Gastroesophageal sphincter (tissue), 4 donors: ENCODE results near the gene PTAFR. TPM values are rescaled to one million over a fixed set of nuclear protein-coding genes. Genes with fewer than 3 reads are reported as not detected.

Source experiments
- ATAC-seq: fragments of 150-250 bp; one replicate; pipeline ENCODE4 v1.9.1; 2016; ENCODE audit warnings: mild to moderate bottlenecking, moderate library complexity
- H3K27ac ChIP-seq, 4 donors: fragments of 200-600 bp; sonication (generic) in 3 of 4; 1 replicate in 3 of 4; 2 replicates in 1 of 4; pipeline ENCODE4 v1.5.1; 2016 to 2019
- H3K27me3 ChIP-seq: fragments of 200-600 bp; sonication (generic); one replicate; pipeline ENCODE4 v1.5.1; 2019
- H3K36me3 ChIP-seq, 2 donors: fragments of 200-600 bp; sonication (generic); one replicate each; pipeline ENCODE4 v1.5.1; 2019; ENCODE audit warnings: control low read depth in 1 of 2
- H3K4me1 ChIP-seq, 3 donors: fragments of 200-600 bp; sonication (generic); 1 replicate in 2 of 3; 2 replicates in 1 of 3; pipeline ENCODE4 v1.5.1; 2016 to 2019; ENCODE audit warnings: control low read depth in 2 of 3
- H3K4me3 ChIP-seq, 2 donors: fragments of 200-600 bp; sonication (generic); one replicate each; pipeline ENCODE4 v1.5.1; 2019; ENCODE audit warnings: mild to moderate bottlenecking in 1 of 2, moderate library complexity in 1 of 2
- H3K9me3 ChIP-seq, 3 donors: fragments of 200-600 bp; sonication (generic); one replicate each; pipeline ENCODE4 v1.5.1; 2017 to 2019; ENCODE audit warnings: control low read depth in 2 of 3
- CTCF ChIP-seq, 4 experiments: fragments of 200-600 bp in 2 of 4; fragments of 450-650 bp in 2 of 4; sonication (generic) in 1 of 4; IDR thresholded peaks; one replicate each; pipeline ENCODE4 v1.5.1; 2017 to 2019; ENCODE audit warnings: antibody characterized with exemption in 4 of 4, mild to moderate bottlenecking in 2 of 4, moderate library complexity in 2 of 4
- EP300 ChIP-seq: sonication (generic); formaldehyde crosslinking; IDR thresholded peaks from one replicate; pipeline ENCODE4 v1.6.1; 2017; ENCODE audit warnings: antibody characterized with exemption, mild to moderate bottlenecking
- POLR2A ChIP-seq, 2 donors: fragments of 450-650 bp; IDR thresholded peaks; one replicate each; pipeline ENCODE4 v1.6.1; 2017; ENCODE audit warnings: antibody characterized with exemption in 2 of 2, mild to moderate bottlenecking in 2 of 2, moderate library complexity in 1 of 2
- POLR2AphosphoS5 ChIP-seq: sonication (generic); formaldehyde crosslinking; IDR thresholded peaks from one replicate; pipeline ENCODE4 v1.6.1; 2017; ENCODE audit warnings: antibody characterized with exemption
- WGBS, 2 donors: methylation state at CpG; one replicate each; pipeline ENCODE4 v1.1.5; 2018; ENCODE audit warnings: low coverage in 1 of 2; 5-methylcytosine and 5-hydroxymethylcytosine counted together
- total RNA-seq, 4 donors: library from RNA; depleted of rRNA; stranded (reverse); fragments of >200 nt; gene quantifications; one replicate each; pipeline ENCODE4 v1.1.0, GENCODE V29; 2016

PTAFR gene
- total RNA-seq, 4 donors from 2014 or later, result 3.3 to 8.8 (median 4.9) TPM

GRCh38 chr1:28130901-28131300 lies 45.6 kb downstream of the PTAFR start:
- H3K4me3 ChIP-seq, result no peak overlapping the region
- H3K4me1 ChIP-seq, result no peaks in the 10 kb centered on the region
- 67 to 84% methylated on average over 3 to 5 of the region's 6 CpGs for WGBS, 2 donors
- TF ChIP-seq CTCF (IDR thresholded peaks at IDR 0.05) (no peak), POLR2A (IDR thresholded peaks at IDR 0.05) (no peak), POLR2AphosphoS5 (no peak), EP300 (no peak)
- no peaks in the 10 kb centered on the region for H3K36me3 ChIP-seq
- no peak for ATAC-seq
- peaks cover 33% of the 10 kb centered on the region for H3K27me3 ChIP-seq
- no peak overlapping the region for H3K27ac ChIP-seq
- no peaks in the 10 kb centered on the region for H3K9me3 ChIP-seq

- Histone ChIP-seq H3K9me3 (no peaks in the 10 kb centered on the region), H3K4me3 (no peak overlapping the region), H3K27me3 (peaks cover 46% of the 10 kb centered on the region), H3K4me1 (no peaks in the 10 kb centered on the region), H3K36me3 (no peaks in the 10 kb centered on the region), H3K27ac (peak overlapping the region in 1 of 4 donors; percentile 17)
- TF ChIP-seq POLR2AphosphoS5 (peak; percentile 14), EP300 (no peak)
- peak; percentile 51 for ATAC-seq
- WGBS, 2 donors, result 0% methylated on average over 1 of the region's 1 CpG
These were observed 47.3 kb downstream of the PTAFR start for GRCh38 chr1:28129150-28129549.

GRCh38 chr1:28127617-28128257 lies 48.8 kb downstream of the PTAFR start:
- Histone ChIP-seq H3K4me1 (no peaks in the 10 kb centered on the region), H3K27ac (no peak overlapping the region), H3K27me3 (peaks cover 47% of the 10 kb centered on the region), H3K36me3 (no peaks in the 10 kb centered on the region), H3K9me3 (no peaks in the 10 kb centered on the region), H3K4me3 (no peak overlapping the region)
- 60 to 72% methylated on average over 3 of the region's 3 CpGs for WGBS, 2 donors
- TF ChIP-seq POLR2A (IDR thresholded peaks at IDR 0.05) (no peak), CTCF (IDR thresholded peaks at IDR 0.05) (no peak), EP300 (no peak), POLR2AphosphoS5 (no peak)
- no peak for ATAC-seq

GRCh38 chr1:28126783-28127490 lies 49.6 kb downstream of the PTAFR start:
- WGBS, 2 donors, result 71 to 78% methylated on average over 5 of the region's 5 CpGs
- Histone ChIP-seq H3K27ac (no peak overlapping the region), H3K4me3 (no peak overlapping the region), H3K4me1 (no peaks in the 10 kb centered on the region), H3K27me3 (peaks cover 47% of the 10 kb centered on the region), H3K9me3 (no peaks in the 10 kb centered on the region), H3K36me3 (no peaks in the 10 kb centered on the region)
- ATAC-seq, result no peak
- TF ChIP-seq EP300 (no peak), CTCF (IDR thresholded peaks at IDR 0.05) (no peak), POLR2AphosphoS5 (no peak), POLR2A (IDR thresholded peaks at IDR 0.05) (no peak)

GRCh38 chr1:28126212-28126611 lies 50.3 kb downstream of the PTAFR start:
- peaks cover 50% of the 10 kb centered on the region for H3K27me3 ChIP-seq
- H3K4me1 ChIP-seq, result no peaks in the 10 kb centered on the region
- H3K27ac ChIP-seq, result no peak overlapping the region
- no peak for ATAC-seq
- 57 to 74% methylated on average over 2 to 3 of the region's 3 CpGs for WGBS, 2 donors
- no peak for TF ChIP-seq POLR2AphosphoS5
- TF ChIP-seq CTCF (IDR thresholded peaks at IDR 0.05), result no peak
- no peak for TF ChIP-seq POLR2A (IDR thresholded peaks at IDR 0.05)
- TF ChIP-seq EP300, result no peak
- H3K4me3 ChIP-seq, result no peak overlapping the region
- H3K36me3 ChIP-seq, result no peaks in the 10 kb centered on the region
- H3K9me3 ChIP-seq, result no peaks in the 10 kb centered on the region
